NCI-H524 (cell line): ENCODE measurements around the gene TRIM56.
A peak's percentile ranks its signal among the peaks of the same experiment; 100 is the strongest.
"Not testable (repeated sequence)": the region's sequence is repeated elsewhere in the genome, so short reads cannot be mapped to it uniquely, and the experiment has no call there.

Experiments used
- DNase-seq, 2 experiments: peaks; one replicate each; lab custom pipeline; 2025; lab: John Stamatoyannopoulos, UW

The TRIM56 gene

DNA sequence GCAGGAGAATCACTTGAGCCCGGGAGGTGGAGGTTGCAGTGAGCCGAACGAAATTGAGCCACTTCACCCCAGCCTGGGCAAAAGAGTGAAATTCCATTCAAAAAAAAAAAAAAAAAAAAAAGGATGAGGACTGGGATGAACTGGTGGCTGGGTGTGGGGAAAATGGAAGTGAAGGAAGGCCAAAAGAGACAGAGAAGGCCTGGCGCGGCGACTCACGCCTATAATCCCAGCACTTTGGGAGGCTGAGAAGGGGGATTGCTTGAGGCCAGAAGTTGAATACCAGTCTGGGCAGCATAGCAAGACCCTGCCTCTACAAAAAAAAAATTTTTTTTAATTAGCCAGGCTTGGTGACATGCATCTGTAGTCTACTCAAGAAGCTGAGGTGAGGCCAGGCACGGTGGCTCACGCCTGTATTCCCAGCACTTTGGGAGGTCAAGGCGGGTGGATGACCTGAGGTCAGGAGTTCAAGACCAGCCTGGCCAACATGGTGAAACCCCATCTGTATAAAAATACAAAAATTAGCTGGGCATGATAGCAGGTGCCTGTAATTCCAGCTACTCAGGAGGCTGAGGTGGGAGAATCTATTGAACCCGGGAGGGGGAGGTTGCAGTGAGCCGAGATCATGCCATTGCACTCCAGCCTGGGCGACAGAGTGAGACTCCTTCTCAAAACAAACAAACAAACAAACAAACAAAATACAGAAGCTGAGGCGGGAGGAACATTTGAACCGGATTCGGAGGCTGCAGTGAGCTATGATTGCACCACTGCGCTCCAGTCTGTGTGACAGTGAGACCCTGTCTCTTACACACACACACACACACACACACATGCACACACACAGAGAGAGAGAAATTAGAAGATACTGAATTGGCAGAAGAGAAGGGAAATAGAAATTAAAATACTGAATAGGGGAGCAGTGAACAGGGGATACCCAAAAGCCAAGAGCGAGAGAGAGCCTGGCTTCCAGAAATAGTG lies 47.6 kb downstream of the TRIM56 start:
- not testable (repeated sequence) for DNase-seq

DNA sequence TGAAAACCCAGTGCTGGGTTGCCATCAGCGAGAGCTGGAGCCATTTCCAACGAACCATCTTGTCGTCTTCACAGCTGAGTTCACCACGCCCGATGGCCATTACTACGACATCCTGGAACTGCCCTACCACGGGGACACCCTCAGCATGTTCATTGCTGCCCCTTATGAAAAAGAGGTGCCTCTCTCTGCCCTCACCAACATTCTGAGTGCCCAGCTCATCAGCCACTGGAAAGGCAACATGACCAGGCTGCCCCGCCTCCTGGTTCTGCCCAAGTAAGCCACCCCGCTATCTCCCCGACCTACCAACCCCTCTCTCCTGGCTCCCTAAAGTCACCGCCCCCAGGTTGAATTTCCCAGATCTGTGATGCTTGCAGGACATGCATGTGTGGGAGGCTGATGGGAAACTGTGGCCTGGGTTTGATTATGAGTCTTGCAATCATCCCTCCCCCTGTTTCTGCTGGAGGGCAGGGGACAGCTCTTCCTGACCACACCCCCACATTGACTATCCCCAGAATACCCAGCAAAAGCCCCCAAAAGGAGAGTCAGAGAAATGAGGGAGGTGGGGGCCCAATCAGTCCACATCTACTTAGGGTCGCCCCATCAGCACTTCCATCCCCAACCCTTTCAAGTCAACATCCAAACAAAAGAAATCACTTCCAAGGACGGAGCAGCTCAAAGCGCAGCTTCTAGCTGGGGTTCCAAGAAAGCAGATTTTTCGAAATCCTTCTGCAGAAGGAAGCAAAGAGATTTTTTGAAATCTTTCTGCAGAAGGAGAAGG lies 48.5 kb downstream of the TRIM56 start:
- DNase-seq = no peak

DNA sequence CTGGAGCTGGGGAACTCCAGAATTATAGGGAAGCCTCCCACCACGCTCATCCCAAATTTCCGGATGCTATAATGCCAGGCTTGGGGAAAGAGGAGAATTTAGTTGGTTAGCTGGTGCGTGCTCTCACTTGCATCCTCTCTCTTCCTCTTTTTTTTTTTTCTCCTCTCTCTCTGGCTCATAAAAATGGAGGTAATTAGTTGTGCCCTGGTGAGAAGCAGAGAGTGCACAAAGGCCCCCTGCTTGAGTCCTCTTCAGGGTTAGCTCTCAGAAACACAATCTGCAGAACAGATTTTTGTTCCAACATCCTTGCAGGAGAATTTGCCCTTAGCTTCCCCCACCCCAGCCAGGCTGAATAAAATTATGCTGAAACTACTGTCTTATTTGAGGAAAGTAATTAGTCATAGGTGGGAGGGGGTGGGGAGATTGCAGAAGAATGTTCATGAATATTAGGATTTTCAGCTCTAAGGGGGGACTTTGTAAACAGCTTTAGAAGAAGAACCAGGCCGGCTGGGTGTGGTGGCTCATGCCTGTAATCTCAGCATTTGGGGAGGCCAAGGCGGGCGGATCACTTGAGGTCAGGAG lies 49.2 kb downstream of the TRIM56 start:
- no peak for DNase-seq

DNA sequence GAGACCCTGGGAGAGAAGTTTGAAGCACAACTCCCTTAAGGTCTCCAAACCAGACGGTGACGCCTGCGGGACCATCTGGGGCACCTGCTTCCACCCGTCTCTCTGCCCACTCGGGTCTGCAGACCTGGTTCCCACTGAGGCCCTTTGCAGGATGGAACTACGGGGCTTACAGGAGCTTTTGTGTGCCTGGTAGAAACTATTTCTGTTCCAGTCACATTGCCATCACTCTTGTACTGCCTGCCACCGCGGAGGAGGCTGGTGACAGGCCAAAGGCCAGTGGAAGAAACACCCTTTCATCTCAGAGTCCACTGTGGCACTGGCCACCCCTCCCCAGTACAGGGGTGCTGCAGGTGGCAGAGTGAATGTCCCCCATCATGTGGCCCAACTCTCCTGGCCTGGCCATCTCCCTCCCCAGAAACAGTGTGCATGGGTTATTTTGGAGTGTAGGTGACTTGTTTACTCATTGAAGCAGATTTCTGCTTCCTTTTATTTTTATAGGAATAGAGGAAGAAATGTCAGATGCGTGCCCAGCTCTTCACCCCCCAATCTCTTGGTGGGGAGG lies 52.5 kb downstream of the TRIM56 start:
- no peak for DNase-seq

DNA sequence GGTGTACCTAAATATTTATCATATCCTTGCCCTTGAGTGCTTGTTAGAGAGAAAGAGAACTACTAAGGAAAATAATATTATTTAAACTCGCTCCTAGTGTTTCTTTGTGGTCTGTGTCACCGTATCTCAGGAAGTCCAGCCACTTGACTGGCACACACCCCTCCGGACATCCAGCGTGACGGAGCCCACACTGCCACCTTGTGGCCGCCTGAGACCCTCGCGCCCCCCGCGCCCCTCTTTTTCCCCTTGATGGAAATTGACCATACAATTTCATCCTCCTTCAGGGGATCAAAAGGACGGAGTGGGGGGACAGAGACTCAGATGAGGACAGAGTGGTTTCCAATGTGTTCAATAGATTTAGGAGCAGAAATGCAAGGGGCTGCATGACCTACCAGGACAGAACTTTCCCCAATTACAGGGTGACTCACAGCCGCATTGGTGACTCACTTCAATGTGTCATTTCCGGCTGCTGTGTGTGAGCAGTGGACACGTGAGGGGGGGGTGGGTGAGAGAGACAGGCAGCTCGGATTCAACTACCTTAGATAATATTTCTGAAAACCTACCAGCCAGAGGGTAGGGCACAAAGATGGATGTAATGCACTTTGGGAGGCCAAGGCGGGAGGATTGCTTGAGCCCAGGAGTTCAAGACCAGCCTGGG lies 53.1 kb downstream of the TRIM56 start:
- DNase-seq = peak in 1 of 2 experiments; percentile 25

DNA sequence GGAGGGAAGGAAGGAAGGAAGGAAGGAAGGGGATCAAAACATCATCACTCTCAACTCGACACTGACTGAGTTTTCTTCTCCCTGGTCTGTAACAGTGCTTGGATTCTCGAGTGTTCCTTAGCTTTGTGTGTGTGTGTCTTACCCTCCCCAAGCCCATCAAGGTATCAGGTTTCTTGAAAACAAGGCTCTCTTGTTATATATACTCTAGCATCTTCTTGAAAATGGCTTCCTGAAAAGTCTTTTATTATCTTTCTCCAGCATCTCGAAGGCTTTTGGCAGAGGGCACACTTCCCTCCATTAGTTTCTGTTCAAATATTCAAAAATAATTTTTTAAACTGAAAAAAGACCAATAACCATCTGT lies 55.0 kb downstream of the TRIM56 start:
- DNase-seq = no peak

DNA sequence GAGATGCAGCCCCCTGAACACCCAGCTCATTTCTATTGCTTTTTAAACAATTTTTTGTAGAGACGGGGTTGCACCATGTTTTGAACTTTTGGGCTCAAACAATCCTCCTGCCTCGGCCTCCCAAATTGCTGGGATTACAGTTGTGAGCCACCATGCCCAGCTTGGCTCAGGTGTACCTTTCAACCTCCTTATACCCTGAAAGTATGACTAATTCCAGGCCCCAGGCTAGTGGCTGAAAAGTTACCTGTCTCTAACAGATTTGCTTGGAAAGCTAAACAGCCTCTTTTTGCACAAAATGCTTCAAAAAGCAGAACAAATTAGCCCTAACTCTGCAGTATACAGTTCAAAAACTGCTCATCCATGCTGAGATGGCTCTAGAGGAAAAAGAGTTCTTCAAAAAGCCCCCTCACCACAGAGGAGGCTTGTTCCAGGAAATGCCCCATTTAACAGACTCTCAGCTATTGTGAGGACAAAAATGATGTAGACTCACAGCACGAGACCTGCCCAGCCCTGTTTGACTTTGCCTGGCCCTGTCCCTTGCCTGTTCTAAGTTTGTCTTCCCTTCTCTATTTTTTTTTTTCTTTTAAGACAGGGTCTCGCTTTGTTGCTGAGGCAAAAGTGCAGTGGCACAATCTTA lies 55.6 kb downstream of the TRIM56 start:
- DNase-seq = no peak
